ENCODE results near the gene ST3GAL3. TPM values are rescaled to one million over a fixed set of nuclear protein-coding genes. Genes with fewer than 3 reads are reported as not detected.
A peak's percentile ranks its signal among the peaks of the same experiment; 100 is the strongest.

The ST3GAL3 gene
- polyA plus RNA-seq, 1 of the 3 experiments (the other 2 are of a cell fraction): 20.6 TPM

- H3K9me2 ChIP-seq: no peaks in the 10 kb centered on the region
- no peak for TF ChIP-seq GATA2 (CRISPR knock-in tag; IDR thresholded peaks at IDR 0.05)
- no peak for TF ChIP-seq ELF1 (IDR thresholded peaks at IDR 0.05)
- no peak for TF ChIP-seq FOXJ3 (CRISPR knock-in tag; IDR thresholded peaks at IDR 0.05)
- TF ChIP-seq USF1 (IDR thresholded peaks at IDR 0.05; ENCODE audit: borderline replicate concordance, low read depth): no peak
- no peak for TF ChIP-seq CHD2 (IDR thresholded peaks at IDR 0.05; ENCODE audit: low read length, partially characterized antibody)
- TF ChIP-seq YY1 (IDR thresholded peaks at IDR 0.05; ENCODE audit: low read depth): no peak
- peaks cover 12% of the 10 kb centered on the region; the same call in 1 of the 2 replicates for H3K79me2 ChIP-seq (ENCODE audit: insufficient read depth)
- H3K36me3 ChIP-seq (replicated peaks in 1 of 2; ENCODE audit: control insufficient read depth in 1 of 2, insufficient read depth in 2 of 2, low read length in 1 of 2): peaks cover 79 to 92% of the 10 kb centered on the region in 2 experiments
- peaks cover 5% of the 10 kb centered on the region; the same call in 1 of the 2 replicates for H4K20me1 ChIP-seq (ENCODE audit: insufficient read depth)
- no peaks in the 10 kb centered on the region for H3K9me3 ChIP-seq
- CTCF ChIA-PET: interaction anchor here (1.0 to 1.1 kb wide), 2 partner anchors 19 to 135 kb away, joined by 3 read pairs; no protein-coding TSS in a partner anchor
- H2AFZ ChIP-seq (ENCODE audit: low read depth): no peak overlapping the region
- no peak for DNase-seq
- no peaks in the 10 kb centered on the region for H3K4me1 ChIP-seq (ENCODE audit: control insufficient read depth in 1 of 2, insufficient read depth in 2 of 2, low read depth in 1 of 2, low read length in 1 of 2)
- no peak overlapping the region for H3K9ac ChIP-seq
- H3K27ac ChIP-seq (ENCODE audit: low read depth in 2 of 2, low read length in 1 of 2): no peak overlapping the region
- no peak overlapping the region for H3K4me3 ChIP-seq (ENCODE audit: low read depth in 2 of 2, low read length in 1 of 2)
- H3K27me3 ChIP-seq (ENCODE audit: insufficient read depth): no peaks in the 10 kb centered on the region
- 92% methylated on average over 4 of the region's 4 CpGs for WGBS (ENCODE audit: low lambda C conversion rate)
- POLR2A ChIA-PET: interaction anchor here (0.7 kb wide), 1 partner anchor 315 kb away, joined by 3 read pairs; no protein-coding TSS in a partner anchor
- no peak overlapping the region for H3K4me2 ChIP-seq
- H3F3A ChIP-seq (replicated peaks; ENCODE audit: insufficient read depth): no peaks in the 10 kb centered on the region
These were observed 43.0 kb upstream of the ST3GAL3 start for GRCh38 chr1:43664369-43664768.

- Histone ChIP-seq H3K27me3 (ENCODE audit: insufficient read depth) (no peaks in the 10 kb centered on the region), H3K9me3 (no peaks in the 10 kb centered on the region), H3K36me3 (replicated peaks in 1 of 2; ENCODE audit: control insufficient read depth in 1 of 2, insufficient read depth in 2 of 2, low read length in 1 of 2) (peaks cover 79 to 81% of the 10 kb centered on the region in 2 experiments), H3K4me3 (ENCODE audit: low read depth in 2 of 2, low read length in 1 of 2) (no peak overlapping the region), H3K9ac (no peak overlapping the region), H3K79me2 (ENCODE audit: insufficient read depth) (no peaks in the 10 kb centered on the region; the same call in none of the 2 replicates), H3K4me2 (no peak overlapping the region), H2AFZ (ENCODE audit: low read depth) (no peak overlapping the region), H3F3A (replicated peaks; ENCODE audit: insufficient read depth) (peaks cover 13% of the 10 kb centered on the region), H3K4me1 (ENCODE audit: control insufficient read depth in 1 of 2, insufficient read depth in 2 of 2, low read depth in 1 of 2, low read length in 1 of 2) (peaks cover 0 to 7% of the 10 kb centered on the region in 2 experiments; a peak in 1 of 4 replicates), H3K9me2 (no peaks in the 10 kb centered on the region), H3K27ac (ENCODE audit: low read depth in 2 of 2, low read length in 1 of 2) (no peak overlapping the region), H4K20me1 (ENCODE audit: insufficient read depth) (peaks cover 8% of the 10 kb centered on the region; the same call in 1 of the 2 replicates)
- CTCF ChIA-PET: interaction anchor here (1.4 to 1.7 kb wide), 3 partner anchors 13 to 268 kb away, joined by 3 to 6 read pairs (median 5); no protein-coding TSS in a partner anchor
- TF ChIP-seq TCF12 (IDR thresholded peaks at IDR 0.05): no peak
- no peak for TF ChIP-seq GABPA (IDR thresholded peaks at IDR 0.05; ENCODE audit: low read depth)
- TF ChIP-seq MXI1 (IDR thresholded peaks at IDR 0.05; ENCODE audit: low read depth, low read length): no peak
- no peak for TF ChIP-seq FOXJ3 (CRISPR knock-in tag; IDR thresholded peaks at IDR 0.05)
- TF ChIP-seq POLR2AphosphoS5 (IDR thresholded peaks at IDR 0.05; ENCODE audit: low read depth, low read length): no peak
- TF ChIP-seq FOXM1 (IDR thresholded peaks at IDR 0.05; ENCODE audit: low read depth): no peak
- TF ChIP-seq TAF1 (IDR thresholded peaks at IDR 0.05; ENCODE audit: borderline replicate concordance, low read depth, low read length): no peak
- DNase-seq: no peak
- POLR2A ChIA-PET: interaction anchor here (1.3 kb wide), 1 partner anchor 16 kb away, joined by 10 read pairs; the partner anchor contains the start of gene KDM4A
These were observed 40.7 kb upstream of the ST3GAL3 start for GRCh38 chr1:43666608-43667007.

- peaks cover 6% of the 10 kb centered on the region for H3K79me2 ChIP-seq (ENCODE audit: insufficient read depth)
- peaks cover 24% of the 10 kb centered on the region; the same call in 1 of the 2 replicates for H4K20me1 ChIP-seq (ENCODE audit: insufficient read depth)
- H3K27ac ChIP-seq (ENCODE audit: low read depth in 2 of 2, low read length in 1 of 2): peak overlapping the region in 1 of 2 experiments; percentile 13; a peak in 1 of 4 replicates
- DNase-seq: no peak
- no peak overlapping the region for H3K9ac ChIP-seq
- no peak overlapping the region for H3K4me3 ChIP-seq (ENCODE audit: low read depth in 2 of 2, low read length in 1 of 2)
- WGBS (ENCODE audit: low lambda C conversion rate): 73% methylated on average over 7 of the region's 7 CpGs
- H3K36me3 ChIP-seq (replicated peaks in 1 of 2; ENCODE audit: control insufficient read depth in 1 of 2, insufficient read depth in 2 of 2, low read length in 1 of 2): peaks cover 65 to 77% of the 10 kb centered on the region in 2 experiments
- no peak overlapping the region for H2AFZ ChIP-seq (ENCODE audit: low read depth)
- peaks cover 0 to 8% of the 10 kb centered on the region in 2 experiments; a peak in 1 of 4 replicates for H3K4me1 ChIP-seq (ENCODE audit: control insufficient read depth in 1 of 2, insufficient read depth in 2 of 2, low read depth in 1 of 2, low read length in 1 of 2)
- no peak overlapping the region for H3K4me2 ChIP-seq
- H3K27me3 ChIP-seq (ENCODE audit: insufficient read depth): no peaks in the 10 kb centered on the region
- H3K9me2 ChIP-seq: no peaks in the 10 kb centered on the region
- ChIA-PET CTCF (interaction anchor here (0.9 to 1.6 kb wide), 2 partner anchors 10 to 277 kb away, joined by 3 to 5 read pairs; partner anchors contain the start of gene IPO13), POLR2A (no interaction called here)
- H3F3A ChIP-seq (replicated peaks; ENCODE audit: insufficient read depth): peaks cover 15% of the 10 kb centered on the region
- H3K9me3 ChIP-seq: no peaks in the 10 kb centered on the region
- TF ChIP-seq MXI1 (IDR thresholded peaks at IDR 0.05; ENCODE audit: low read depth, low read length): no peak
- no peak for TF ChIP-seq MAX (IDR thresholded peaks at IDR 0.05; ENCODE audit: low read depth)
- TF ChIP-seq RAD21 (IDR thresholded peaks at IDR 0.05; ENCODE audit: low read length): no peak
- TF ChIP-seq SIN3A (IDR thresholded peaks at IDR 0.05; ENCODE audit: borderline replicate concordance, low read depth, low read length): no peak
- no peak for TF ChIP-seq FOXJ3 (CRISPR knock-in tag; IDR thresholded peaks at IDR 0.05)
- no peak for TF ChIP-seq USF2 (IDR thresholded peaks at IDR 0.05; ENCODE audit: borderline replicate concordance, low read depth, low read length)
- TF ChIP-seq EP300 (IDR thresholded peaks at IDR 0.05; ENCODE audit: borderline replicate concordance in 1 of 2, low read depth in 1 of 2, low read length in 1 of 2): no peak
- TF ChIP-seq CTCF (IDR thresholded peaks at IDR 0.05): no peak
- TF ChIP-seq RFX5 (IDR thresholded peaks at IDR 0.05; ENCODE audit: low read length): no peak
- TF ChIP-seq FOXM1 (IDR thresholded peaks at IDR 0.05; ENCODE audit: low read depth): no peak
These were observed 38.4 kb upstream of the ST3GAL3 start for GRCh38 chr1:43668956-43669355.

All from SK-N-SH (cell line).